Measurements from ENCODE around the gene LY6G6F.

Gene LY6G6F

DNA sequence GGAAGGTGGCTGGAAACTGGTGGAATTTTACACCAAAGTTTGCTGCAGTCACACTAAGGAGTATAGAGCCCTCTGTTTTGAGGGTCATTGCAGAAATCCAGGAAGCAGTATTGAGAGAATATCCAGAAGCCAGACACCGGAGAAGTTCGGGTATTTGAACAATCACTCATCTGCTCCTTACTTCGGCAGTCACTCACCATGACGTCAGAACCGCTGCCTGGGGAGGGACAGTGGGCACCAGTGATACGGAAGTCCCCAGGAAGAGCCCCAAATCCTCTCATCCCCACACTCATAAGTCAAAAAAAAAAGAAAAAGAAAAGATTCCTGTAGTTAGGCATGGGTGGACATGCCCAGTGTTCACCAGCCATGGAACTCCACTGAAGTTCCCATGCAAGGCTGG, 29.8 kb upstream of the LY6G6F start:
- no peak for DNase-seq (ENCODE audit: low read depth in 2 of 2)

DNA sequence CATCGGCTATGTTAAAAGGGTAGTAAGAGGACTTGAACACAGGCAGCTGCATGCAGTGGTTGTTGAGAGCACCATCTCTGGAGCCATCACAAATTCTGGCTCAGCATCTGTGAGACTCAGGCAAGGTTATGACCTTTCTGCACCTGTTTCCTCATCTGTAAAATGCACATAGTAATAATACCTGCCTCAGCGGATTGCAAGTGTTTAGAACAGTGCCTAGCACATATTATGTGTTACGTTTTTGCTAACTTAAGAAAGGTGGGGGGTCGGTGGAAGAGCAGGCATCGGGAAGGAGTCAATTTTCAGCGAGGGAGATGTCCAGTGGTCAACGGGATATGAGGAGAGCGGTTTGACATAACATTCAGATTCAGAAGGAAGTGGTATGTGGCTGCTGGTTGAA, 28.7 kb upstream of the LY6G6F start:
- no peak for DNase-seq (ENCODE audit: low read depth in 2 of 2)

DNA sequence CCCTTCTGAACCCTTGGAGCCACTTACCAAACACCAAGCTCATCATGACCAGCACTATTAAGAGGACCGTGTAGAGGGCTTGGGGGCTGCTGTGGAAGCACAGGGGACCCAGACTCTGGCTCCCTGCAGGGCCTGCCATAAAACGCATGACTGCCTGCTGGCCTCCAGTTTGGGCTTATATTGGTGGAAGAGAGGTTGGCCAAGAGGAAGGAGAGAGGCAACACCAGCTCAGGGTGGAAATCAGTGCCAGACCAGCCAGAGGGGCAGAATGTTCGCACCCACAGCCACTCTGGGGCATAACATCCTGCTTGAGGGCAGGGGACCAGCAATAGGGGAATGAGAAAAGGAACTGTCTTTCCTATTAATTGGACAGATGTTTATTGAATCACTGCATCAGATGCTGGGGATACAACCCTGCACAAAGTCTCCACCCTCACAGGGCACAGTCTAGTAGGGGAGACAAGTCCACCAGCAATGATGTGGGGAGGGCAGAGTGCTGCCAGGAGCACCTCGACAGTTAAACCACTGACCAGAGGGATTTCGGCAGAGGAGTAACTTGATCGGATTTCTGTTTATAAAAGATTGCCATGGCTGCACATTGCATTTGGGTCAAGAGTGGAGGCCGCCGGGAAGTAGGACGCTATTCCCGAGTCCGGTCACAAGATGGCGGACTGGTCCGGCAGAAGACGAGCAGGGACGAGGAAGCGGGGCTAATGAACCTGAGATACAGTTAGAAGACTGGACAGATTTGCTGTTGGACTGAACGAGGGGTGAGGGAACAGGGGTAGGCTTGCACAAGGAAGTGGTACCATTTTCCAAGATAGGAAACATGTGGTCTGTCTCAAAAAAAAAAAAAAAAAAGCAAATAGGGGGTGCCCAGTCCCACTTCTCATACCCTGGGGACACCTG, 26.2 kb upstream of the LY6G6F start, which contains the start of gene LY6G5C:
LY6G5C (minus strand) TSS at position 842 of the 909 bp plus-strand sequence; CDS start at position 148, 694 bp downstream.
- peak; percentile 52 to 54 for DNase-seq (ENCODE audit: low read depth in 2 of 2)

DNA sequence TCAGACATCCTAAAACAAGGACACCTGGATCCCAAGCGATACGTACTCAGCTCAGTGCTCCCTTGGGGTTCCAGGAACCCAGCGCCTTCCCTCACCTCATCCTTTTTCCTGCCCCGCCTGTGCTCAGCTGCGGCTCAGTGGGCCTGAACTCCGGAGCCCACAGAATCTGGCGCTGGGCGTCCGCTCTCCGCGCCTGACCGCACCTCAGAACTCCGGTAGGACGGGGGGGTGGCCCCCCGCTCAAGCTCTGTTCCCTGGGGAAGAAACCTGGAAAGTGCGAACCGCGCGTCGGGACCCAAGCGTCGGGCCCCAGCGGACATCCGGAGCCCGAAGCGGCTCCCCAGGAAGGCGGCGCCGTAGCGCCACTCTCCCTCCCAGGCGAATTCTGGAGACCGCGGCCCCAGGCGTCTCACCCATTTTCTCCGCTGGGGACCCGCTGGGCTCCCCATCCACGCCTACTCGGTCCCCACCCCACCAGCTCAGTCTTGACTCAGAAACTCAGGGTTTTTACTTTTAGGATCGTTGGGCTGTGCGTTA, 25.5 kb upstream of the LY6G6F start:
- no peak for DNase-seq (ENCODE audit: low read depth in 2 of 2)

DNA sequence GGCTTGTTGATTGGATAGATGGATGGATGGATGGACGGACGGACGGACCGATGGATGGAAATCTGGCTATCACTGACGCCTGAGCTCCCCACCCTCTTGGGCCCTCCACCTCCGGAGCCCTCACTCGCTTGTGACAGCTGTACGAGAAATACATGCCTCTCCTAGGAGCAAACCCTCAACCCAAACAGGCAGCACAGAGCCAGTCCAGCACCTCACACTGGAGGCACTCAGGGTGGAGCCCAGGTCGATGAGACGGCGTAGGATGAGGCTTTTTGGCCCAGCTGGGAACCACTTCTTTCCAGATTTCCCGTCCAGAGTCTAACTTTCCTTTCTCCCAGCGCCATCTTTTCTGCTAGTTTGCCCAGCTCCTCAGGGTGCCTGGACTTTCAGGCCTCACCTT, 23.1 kb upstream of the LY6G6F start:
- no peak for DNase-seq (ENCODE audit: low read depth in 2 of 2)

DNA sequence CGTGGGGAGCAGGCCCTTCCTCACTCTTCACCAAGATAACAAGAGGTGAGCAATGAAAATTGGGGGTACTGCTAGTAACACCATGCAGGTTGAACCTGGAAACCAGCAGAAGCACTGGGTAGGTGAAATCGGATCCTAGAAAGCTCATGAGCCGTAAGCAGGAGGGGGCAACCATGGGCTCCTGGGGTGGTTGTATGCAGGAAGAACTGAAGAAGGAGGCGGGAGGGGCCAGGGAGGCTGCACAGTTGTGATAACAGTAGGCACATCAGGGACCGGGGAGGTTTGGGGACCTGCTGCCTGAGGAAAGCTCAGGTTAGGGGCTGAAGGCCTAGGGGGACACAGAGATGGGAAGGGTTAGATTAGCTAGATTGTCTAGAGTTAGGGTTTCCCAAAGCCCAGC, 20.2 kb upstream of the LY6G6F start:
- DNase-seq (ENCODE audit: low read depth in 2 of 2) = no peak

DNA sequence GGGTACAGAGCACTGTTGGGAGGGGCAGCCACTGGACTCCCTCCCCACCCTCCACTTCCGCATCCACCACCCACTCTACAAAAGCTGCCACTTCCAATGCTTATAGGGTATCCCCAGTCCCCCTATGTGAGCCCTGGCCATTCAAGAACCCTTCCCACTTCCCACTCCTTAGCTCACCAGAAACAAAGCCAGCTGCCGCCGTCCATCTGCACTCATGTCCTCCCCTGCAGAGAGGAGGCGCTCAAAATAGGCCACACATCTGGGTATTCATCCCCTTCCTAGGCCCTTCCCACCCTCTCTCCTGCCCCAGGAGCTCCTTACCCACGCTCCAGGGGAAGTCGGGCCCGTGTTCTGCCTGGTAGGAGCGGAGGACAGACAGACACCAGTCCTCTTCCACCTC, 19.3 kb upstream of the LY6G6F start:
- no peak for DNase-seq (ENCODE audit: low read depth in 2 of 2)

DNA sequence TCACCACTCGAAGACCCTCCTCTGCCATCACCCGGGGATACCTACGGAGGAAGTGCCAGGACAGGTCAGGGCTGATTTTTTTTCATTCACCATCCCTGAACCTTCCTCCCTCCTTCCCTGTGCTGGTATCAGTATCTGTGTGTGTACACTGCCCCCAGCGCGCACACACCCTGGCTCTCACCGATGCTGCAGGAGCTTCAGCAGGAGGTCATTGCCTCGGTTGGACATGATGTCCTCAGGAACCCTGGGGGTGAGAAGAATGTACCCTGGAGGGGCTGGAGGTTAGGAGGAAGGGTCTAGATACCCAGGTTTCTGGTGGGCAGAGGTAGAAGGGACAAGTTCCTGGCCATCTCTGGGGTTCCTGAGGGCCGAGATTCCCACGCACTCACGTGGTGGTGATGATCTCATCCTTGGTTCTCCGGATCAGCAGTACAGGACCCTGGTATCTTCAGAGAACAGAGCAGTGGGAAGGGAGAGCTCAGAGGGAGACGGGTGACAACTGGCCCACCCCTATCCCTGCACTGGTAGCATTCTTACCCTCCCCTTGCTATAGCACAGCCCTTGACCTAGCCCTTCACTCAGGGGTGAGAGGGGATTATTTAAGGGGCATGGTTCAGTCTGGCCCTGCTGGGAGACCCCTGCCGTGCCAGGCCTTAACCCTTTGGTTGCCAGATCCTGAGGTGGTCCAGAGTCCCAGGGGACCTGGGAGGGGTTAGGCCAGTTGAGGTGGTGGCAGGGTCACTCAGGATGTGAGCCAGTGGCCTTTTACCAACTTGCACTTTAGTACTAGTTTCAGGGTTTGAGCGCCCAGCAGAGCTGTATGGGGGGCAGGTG, 18.6 kb upstream of the LY6G6F start:
- DNase-seq (ENCODE audit: low read depth in 2 of 2) = no peak

DNA sequence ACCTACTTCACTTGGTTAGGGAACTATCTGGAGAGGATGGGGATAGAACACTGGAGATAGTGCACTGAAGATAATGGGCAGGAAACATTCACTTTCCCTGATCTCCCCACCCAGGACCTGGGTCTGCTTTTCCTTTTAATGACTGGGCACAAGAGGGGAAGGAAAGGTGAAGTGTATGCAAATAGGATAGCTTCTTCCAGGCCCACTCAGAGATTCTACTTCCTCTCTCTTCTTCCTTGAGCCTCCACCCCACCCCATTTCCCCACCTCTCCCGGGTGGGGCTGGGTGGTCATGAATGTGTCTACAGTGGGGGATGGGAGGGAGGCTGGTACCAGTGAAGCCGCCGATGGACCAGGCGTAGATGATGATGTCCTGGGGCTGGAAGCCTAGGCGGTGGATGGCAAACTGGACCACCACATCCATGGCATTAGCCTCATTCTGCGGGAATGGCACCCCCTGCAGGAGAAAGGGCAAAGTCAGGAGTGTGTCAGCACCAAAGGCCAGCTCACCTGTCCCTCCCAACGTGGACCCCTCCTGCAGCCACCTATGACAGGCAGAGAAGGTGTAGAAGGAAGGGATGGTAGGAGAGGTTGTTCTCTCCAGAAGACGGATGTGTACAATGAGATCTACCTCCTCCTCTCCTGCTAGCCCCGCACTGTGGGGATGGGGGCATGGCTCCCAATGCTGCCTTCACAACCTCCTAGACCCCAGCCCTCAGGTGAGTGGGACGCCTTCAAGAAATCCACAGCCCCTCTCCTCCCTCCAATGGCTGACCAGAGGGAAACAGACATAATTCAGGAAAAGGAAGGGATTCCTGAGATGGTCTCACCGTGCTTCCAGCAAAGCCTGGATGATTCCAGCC, 17.2 kb upstream of the LY6G6F start:
- DNase-seq (ENCODE audit: low read depth in 2 of 2) = no peak

DNA sequence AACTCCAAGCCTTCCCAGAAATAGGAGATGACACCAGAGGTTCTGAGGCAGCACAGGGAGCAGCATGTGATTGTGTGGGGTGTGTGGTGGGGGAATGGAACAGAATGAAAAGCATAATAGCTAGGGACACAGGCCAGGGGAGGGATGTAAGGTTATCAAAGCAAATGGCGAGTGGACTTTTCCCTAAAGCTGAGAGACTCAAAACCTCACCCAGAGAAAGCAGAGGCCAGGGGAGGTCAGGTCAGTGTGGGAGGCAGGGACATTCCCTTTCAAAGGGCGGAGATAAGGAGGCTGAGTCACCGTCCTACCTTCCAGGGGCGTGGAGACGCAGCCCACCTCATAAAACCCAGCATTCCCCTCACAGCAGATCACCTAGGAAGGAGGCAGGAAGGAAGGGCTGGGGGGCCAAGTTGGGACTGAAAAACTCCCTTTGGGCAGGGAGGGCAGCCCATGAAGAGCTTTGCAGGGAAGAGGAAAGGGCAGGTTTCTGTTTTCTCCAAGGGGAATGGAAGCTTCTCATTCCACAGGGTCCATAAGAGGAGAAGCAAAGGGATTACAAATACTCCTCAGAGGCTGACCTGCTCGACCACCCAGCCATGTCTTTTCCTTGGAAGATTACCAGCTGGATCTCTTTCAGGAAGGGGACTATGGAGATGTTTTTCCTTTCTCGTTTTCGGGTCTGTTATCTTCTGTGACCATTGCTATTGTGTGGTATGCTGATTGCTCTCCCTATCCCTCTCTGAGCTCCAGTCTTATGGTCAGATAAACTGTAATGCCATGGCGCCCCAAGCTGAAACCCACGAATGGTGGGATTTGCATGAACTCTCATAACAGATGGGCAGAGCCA, 16.2 kb upstream of the LY6G6F start:
- DNase-seq (ENCODE audit: low read depth in 2 of 2) = no peak

DNA sequence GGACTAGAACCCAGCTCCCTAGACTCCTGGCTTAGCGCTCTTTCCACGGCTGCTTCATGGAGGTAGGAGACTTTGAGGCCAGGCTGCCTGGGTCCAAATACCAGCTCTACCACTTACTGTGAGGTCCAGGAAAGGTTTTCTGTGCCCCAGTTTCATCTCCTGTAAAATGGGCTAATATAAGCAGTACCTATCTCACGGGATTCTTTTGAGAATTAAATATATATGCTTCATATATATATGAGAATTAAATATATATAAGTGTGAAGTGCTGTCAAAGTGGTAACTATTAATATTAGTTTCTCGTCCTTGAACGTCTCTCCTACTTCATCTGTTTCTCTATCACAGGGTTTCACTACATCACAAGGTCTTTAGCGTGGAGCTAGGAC, 15.6 kb upstream of the LY6G6F start:
- no peak for DNase-seq (ENCODE audit: low read depth in 2 of 2)

DNA sequence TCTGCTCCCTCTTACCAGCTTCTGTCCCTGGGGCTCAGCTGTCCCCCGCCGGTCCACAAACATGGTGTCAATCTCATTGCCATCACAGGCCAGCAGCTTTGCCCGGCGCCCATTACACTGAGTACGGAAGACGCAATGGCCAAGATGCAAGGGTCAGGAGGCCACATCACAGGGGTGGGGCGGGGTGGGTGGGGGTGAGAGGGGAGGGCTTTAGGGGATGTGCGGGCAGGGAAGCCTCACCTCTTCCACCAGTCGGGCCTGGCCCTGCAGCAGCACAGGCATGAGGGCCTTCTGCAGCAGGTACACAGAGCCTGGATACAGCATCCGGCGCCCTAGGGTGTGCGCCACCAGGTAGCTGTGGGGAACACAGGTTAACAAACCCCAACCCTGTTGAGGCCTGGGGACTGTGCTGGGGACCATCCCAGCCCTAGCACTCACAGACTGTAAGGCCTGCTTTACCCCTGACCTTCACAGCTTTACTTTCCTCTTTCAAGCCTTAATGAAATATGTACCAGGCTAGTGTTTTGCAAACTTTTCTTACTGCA, 15.0 kb upstream of the LY6G6F start:
- no peak for DNase-seq (ENCODE audit: low read depth in 2 of 2)

DNA sequence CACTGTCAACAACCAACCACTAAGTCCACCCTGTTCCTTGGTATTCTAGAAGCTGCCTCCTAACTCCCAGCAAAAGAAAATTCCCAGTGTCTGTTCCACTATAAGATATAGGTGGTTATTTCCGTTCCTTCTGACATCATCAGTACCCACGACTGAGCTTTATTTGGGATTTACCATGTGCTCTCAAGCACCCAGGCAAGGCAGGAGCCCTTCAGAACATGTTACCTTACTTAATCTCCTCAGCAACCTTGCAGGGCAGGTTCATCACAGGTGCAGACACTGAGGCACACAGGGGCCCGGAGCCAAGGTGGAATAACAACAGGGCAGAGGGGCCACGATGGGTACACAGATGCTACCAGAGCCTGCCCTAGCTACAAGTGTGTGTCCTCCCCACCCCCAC, 14.3 kb upstream of the LY6G6F start:
- no peak for DNase-seq (ENCODE audit: low read depth in 2 of 2)

DNA sequence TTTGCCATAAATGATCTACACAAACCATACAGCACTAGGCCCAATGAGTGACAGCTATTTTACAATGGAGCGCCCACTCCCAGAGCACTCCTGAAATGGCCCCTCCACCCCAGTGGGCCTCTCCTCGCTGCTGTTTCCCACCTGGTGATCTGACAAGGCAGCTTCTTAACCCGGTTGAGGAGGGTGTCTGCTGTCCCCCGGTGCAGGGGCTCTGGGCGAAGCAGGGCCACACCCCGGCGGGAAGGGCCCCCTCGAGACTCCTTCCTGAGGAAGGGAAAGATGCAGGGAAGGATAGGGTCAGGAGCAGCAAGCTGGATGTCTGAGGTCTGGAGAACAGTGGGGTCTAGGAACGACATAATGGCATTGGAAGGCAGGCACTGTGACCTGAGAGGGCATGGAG, 13.8 kb upstream of the LY6G6F start:
- no peak for DNase-seq (ENCODE audit: low read depth in 2 of 2)

DNA sequence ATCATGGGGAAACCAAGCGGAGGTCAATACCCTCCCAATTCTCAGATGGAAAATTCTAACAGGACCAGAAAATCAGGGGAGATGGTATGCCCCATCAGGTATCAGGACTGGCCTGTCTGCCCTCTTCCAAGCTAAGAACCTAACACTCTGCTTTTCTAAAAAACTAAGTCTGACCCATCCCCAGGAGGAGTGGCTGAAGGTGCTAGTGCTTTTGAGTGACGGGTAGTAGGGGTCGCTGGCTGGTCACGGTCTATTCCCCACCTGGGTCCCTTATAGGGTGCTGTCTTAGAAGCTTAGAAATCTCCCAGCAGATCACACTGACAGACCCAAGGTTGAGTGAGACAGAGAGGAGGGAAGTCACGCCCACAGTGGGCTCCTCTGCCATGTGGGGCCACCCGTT, 13.1 kb upstream of the LY6G6F start:
- DNase-seq (ENCODE audit: low read depth in 2 of 2) = no peak

DNA sequence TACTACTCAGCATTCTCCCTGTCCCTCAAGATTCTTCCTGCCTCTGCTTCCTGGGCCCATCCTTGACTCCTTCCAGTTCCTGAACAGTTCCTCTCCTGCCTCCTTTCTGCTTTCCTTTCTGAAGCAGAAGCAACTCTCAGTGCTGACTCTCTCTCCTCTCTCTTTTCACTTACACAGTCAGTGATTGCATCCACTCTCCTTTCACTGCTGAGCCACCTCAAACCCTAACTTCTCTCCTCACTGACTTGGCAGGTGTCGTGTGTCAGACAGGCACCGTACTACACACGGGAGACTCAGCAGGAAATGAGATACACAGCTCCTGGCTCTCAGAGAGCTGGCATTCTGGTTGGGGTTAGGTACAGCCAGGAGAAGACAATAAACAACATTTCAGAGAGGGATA, 9.1 kb upstream of the LY6G6F start:
- no peak for DNase-seq (ENCODE audit: low read depth in 2 of 2)

DNA sequence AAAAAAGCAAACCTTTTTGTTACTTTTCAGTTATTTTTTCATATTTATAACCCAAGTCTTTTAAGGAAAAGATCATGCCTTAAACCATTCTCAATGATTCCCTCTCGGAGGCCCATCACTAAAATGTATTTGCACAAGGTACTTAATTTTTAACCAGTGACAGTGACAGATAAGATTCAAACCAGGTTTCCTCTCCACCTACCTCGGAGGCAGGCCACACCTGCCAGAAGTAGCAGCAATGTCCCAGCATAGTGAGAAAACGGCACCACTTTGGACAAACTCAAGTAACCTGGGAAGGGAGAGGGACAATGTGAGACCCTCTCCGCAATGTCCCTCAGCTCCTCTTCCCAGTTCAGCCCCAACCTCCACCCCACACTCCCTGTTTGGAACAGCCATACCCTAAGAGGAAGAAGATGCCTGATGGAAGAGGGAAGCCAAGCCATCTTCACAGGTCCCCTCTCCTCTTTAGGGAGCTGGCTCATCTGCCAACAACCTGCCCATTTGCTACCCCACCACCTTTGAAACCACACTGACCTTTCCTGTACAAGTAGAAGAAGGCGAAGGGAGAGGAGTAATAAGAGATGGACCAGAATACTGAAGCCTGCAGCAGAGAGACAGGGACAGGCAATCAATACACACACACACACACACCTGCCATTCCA, 5.8 kb upstream of the LY6G6F start:
- DNase-seq (ENCODE audit: low read depth in 2 of 2) = no peak

DNA sequence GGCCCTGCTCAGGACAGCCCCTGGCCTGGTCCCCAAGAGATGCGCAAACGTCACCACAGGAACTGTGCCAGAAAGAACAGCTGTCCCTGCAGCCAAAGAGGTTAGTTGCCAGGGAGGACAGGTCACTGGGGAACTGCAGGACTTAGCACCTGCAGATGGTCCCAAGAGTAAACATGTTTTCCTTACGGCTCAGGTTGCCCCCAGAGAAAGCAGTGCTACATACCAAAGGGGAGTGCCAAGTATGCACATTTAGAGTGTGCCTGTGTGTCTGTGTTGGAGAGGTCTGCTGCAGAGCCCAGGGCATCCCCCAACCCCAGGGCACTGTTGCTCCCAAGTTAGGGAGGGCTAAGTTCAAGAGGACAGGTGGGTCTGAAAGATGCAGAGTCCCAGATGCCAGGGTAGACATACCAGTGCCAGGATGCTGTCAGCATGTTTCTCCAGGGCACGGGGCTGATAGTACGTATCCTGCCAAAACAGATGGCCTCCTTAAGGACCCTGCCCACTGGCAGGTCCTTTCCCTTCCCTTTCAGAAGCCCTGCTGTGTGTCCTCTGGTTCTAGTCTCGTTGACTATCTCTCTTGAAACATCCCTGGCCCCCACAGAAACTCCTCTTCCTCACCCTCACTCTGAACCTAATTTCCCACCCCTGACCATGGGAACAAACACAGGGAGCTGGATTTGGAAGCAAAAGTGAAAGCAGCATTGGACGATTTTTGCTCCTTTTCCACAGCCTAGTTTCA, 4.8 kb upstream of the LY6G6F start:
- no peak for DNase-seq (ENCODE audit: low read depth in 2 of 2)

DNA sequence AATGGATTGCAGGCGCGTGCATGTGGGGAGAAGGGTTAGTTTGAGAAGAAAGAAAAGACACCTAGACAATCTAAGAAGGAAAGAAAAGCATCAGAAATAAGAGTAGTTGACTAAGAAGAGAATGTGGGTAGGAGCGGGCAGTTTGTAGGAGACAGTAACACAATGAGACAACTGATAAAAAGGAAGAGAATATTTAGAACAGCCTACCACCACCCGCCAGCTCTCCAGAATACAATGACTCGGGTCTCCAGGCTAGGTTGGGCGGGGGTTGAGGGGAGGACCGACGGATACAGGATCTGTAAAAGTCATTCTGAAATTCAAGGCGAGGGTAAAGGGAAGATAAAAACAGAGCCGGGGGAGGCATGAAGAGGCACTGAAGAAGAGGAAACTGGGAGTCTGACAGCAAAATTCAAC, 4.3 kb upstream of the LY6G6F start:
- DNase-seq (ENCODE audit: low read depth in 2 of 2) = no peak

Measured in fibroblast of skin of left biceps (primary cell).